ENCODE data around the gene HJV. TPM values are rescaled to one million over a fixed set of nuclear protein-coding genes. Genes with fewer than 3 reads are reported as not detected.

HJV gene
- total RNA-seq, 1 experiment from 2014 or later: not detected

- intact Hi-C loops (cut with micrococcal nuclease): no loop called here
- Histone ChIP-seq H4K20me1 (ENCODE audit: insufficient read depth) (no peaks in the 10 kb centered on the region), H3K79me2 (ENCODE audit: insufficient read depth, low read length) (no peaks in the 10 kb centered on the region), H3K27me3 (ENCODE audit: insufficient read depth, low read length) (no peaks in the 10 kb centered on the region), H3K36me3 (ENCODE audit: control insufficient read depth in 1 of 2, insufficient read depth in 2 of 2, low read length in 2 of 2) (no peaks in the 10 kb centered on the region), H3K9me2 (ENCODE audit: insufficient read depth) (no peaks in the 10 kb centered on the region), H3K9ac (ENCODE audit: low read length) (no peak overlapping the region), H3K9me3 (ENCODE audit: control insufficient read depth in 1 of 2, insufficient read depth in 1 of 2, low read depth in 1 of 2, low read length in 2 of 2) (no peaks in the 10 kb centered on the region), H3K4me3 (replicated peaks in 1 of 2; ENCODE audit: low read depth in 1 of 2, low read length in 2 of 2) (no peak overlapping the region), H3K4me1 (ENCODE audit: control insufficient read depth in 1 of 2, insufficient read depth in 2 of 2, low read length in 2 of 2) (peaks cover 18 to 29% of the 10 kb centered on the region in 2 experiments), H2AFZ (ENCODE audit: low read depth, low read length, poor library complexity, severe bottlenecking) (no peak overlapping the region), H3K27ac (ENCODE audit: low read depth, low read length) (no peak overlapping the region), H3K4me2 (ENCODE audit: low read length) (no peak overlapping the region)
- ATAC-seq: no peak
- TF ChIP-seq ZFX (IDR thresholded peaks at IDR 0.05): no peak
- TF ChIP-seq CBX3 (IDR thresholded peaks at IDR 0.05; ENCODE audit: low read depth): no peak
- TF ChIP-seq ZNF274 (IDR thresholded peaks at IDR 0.05; ENCODE audit: low read depth, low read length): no peak
- TF ChIP-seq RAD21 (IDR thresholded peaks at IDR 0.05; ENCODE audit: low read depth): no peak
- TF ChIP-seq SIN3A (IDR thresholded peaks at IDR 0.05; ENCODE audit: low read depth): no peak
- TF ChIP-seq FOSL1 (IDR thresholded peaks at IDR 0.05; ENCODE audit: low read depth): no peak
- no peak for TF ChIP-seq JUND (IDR thresholded peaks at IDR 0.05)
- TF ChIP-seq REST (IDR thresholded peaks at IDR 0.05; ENCODE audit: low read depth): no peak
- TF ChIP-seq ATF3 (IDR thresholded peaks at IDR 0.05): no peak
- no peak for TF ChIP-seq SRF (IDR thresholded peaks at IDR 0.05; ENCODE audit: low read depth)
- TF ChIP-seq EZH2 (IDR thresholded peaks at IDR 0.05): no peak
- no peak for TF ChIP-seq POLR2AphosphoS5 (IDR thresholded peaks at IDR 0.05; ENCODE audit: low read depth, low read length)
- no peak for TF ChIP-seq SP1 (IDR thresholded peaks at IDR 0.05; ENCODE audit: low read depth)
- no TSS peak for BruUV-seq (replicated peaks)
- ChIA-PET CTCF (interaction anchor here (1.6 to 2.2 kb wide), 3 partner anchors 9 to 18 kb away, joined by 4 to 7 read pairs (median 7); no protein-coding TSS in a partner anchor), RAD21 (ENCODE audit: low non-redundant PET in 1 of 2, low total read pairs in 2 of 2, uncharacterized antibody in 2 of 2, unreplicated experiment in 2 of 2) (interaction anchor here in 1 of 2 experiments (0.6 kb wide), 1 partner anchor 39 kb away, joined by 3 read pairs; no protein-coding TSS in a partner anchor), POLR2A (interaction anchor here (1.3 kb wide), 1 partner anchor 24 kb away, joined by 4 read pairs; the partner anchor contains the start of genes ANKRD34A and POLR3GL)
- no peak for DNase-seq (ENCODE audit: low read depth, low spot score)
Observed at GRCh38 chr1:145988773-145989172, 32.8 kb downstream of the HJV start.
